ENCODE measurements around the gene DVL2.

The DVL2 gene

GRCh38 chr17:7260651-7261378 lies 26.5 kb upstream of the DVL2 start:
- no peak overlapping the region for H2AFZ ChIP-seq (ENCODE audit: low read depth, low read length, severe bottlenecking)
- no peaks in the 10 kb centered on the region for H3K79me2 ChIP-seq (ENCODE audit: insufficient read depth, low read length)
- no peak overlapping the region for H3K27ac ChIP-seq (ENCODE audit: low read depth, low read length)
- H3K27me3 ChIP-seq (ENCODE audit: low read length): no peaks in the 10 kb centered on the region
- TF ChIP-seq CTCF (IDR thresholded peaks at IDR 0.05; ENCODE audit: insufficient read depth, low read length, poor library complexity, severe bottlenecking): no peak
- TF ChIP-seq EZH2phosphoT487 (conservative IDR thresholded peaks at IDR 0.05; ENCODE audit: low read length): no peak
- no peaks in the 10 kb centered on the region for H3K9me2 ChIP-seq (replicated peaks; ENCODE audit: insufficient read depth, low read length)
- H3K9ac ChIP-seq (ENCODE audit: low read length): no peak overlapping the region
- H3F3A ChIP-seq (ENCODE audit: insufficient read depth): no peaks in the 10 kb centered on the region
- no peaks in the 10 kb centered on the region for H4K20me1 ChIP-seq (ENCODE audit: low read depth, low read length)
- H3K4me3 ChIP-seq (ENCODE audit: insufficient read depth, low read length, poor library complexity, severe bottlenecking): no peak overlapping the region
- H3K9me3 ChIP-seq (ENCODE audit: insufficient read depth, low read length): no peaks in the 10 kb centered on the region
- 0 out of 2 replicates have a peak, but pooled peaks cover 2% of the 10 kb centered on the region for H3K36me3 ChIP-seq (ENCODE audit: low read length)
- no peak overlapping the region for H3K4me2 ChIP-seq (ENCODE audit: low read depth, low read length, poor library complexity, severe bottlenecking)

- Histone ChIP-seq H3K4me3 (ENCODE audit: insufficient read depth, low read length, poor library complexity, severe bottlenecking) (no peak overlapping the region), H3F3A (ENCODE audit: insufficient read depth) (no peaks in the 10 kb centered on the region), H3K79me2 (ENCODE audit: insufficient read depth, low read length) (no peaks in the 10 kb centered on the region), H4K20me1 (ENCODE audit: low read depth, low read length) (no peaks in the 10 kb centered on the region), H2AFZ (ENCODE audit: low read depth, low read length, severe bottlenecking) (no peak overlapping the region), H3K9me2 (replicated peaks; ENCODE audit: insufficient read depth, low read length) (no peaks in the 10 kb centered on the region), H3K36me3 (ENCODE audit: low read length) (0 out of 2 replicates have a peak, but pooled peaks cover 2% of the 10 kb centered on the region), H3K4me2 (ENCODE audit: low read depth, low read length, poor library complexity, severe bottlenecking) (no peak overlapping the region), H3K27me3 (ENCODE audit: low read length) (no peaks in the 10 kb centered on the region), H3K27ac (ENCODE audit: low read depth, low read length) (no peak overlapping the region), H3K9ac (ENCODE audit: low read length) (no peak overlapping the region), H3K9me3 (ENCODE audit: insufficient read depth, low read length) (no peaks in the 10 kb centered on the region)
- TF ChIP-seq CTCF (IDR thresholded peaks at IDR 0.05; ENCODE audit: insufficient read depth, low read length, poor library complexity, severe bottlenecking) (no peak), EZH2phosphoT487 (conservative IDR thresholded peaks at IDR 0.05; ENCODE audit: low read length) (no peak)
Measured at GRCh38 chr17:7260151-7260550, 25.8 kb upstream of the DVL2 start.

- H4K20me1 ChIP-seq (ENCODE audit: low read depth, low read length): no peaks in the 10 kb centered on the region
- H3K4me2 ChIP-seq (ENCODE audit: low read depth, low read length, poor library complexity, severe bottlenecking): no peak overlapping the region
- H3K9me3 ChIP-seq (ENCODE audit: insufficient read depth, low read length): no peaks in the 10 kb centered on the region
- H3K79me2 ChIP-seq (ENCODE audit: insufficient read depth, low read length): no peaks in the 10 kb centered on the region
- H3K4me3 ChIP-seq (ENCODE audit: insufficient read depth, low read length, poor library complexity, severe bottlenecking): no peak overlapping the region
- no peaks in the 10 kb centered on the region for H3K27me3 ChIP-seq (ENCODE audit: low read length)
- H3K9me2 ChIP-seq (replicated peaks; ENCODE audit: insufficient read depth, low read length): no peaks in the 10 kb centered on the region
- H3K27ac ChIP-seq (ENCODE audit: low read depth, low read length): no peak overlapping the region
- TF ChIP-seq EZH2phosphoT487 (conservative IDR thresholded peaks at IDR 0.05; ENCODE audit: low read length): no peak
- peaks cover 7% of the 10 kb centered on the region; the same call in 1 of the 2 replicates for H3K36me3 ChIP-seq (ENCODE audit: low read length)
- no peak overlapping the region for H2AFZ ChIP-seq (ENCODE audit: low read depth, low read length, severe bottlenecking)
- H3K9ac ChIP-seq (ENCODE audit: low read length): no peak overlapping the region
- no peaks in the 10 kb centered on the region for H3F3A ChIP-seq (ENCODE audit: insufficient read depth)
Measured at GRCh38 chr17:7259555-7259889, 25.2 kb upstream of the DVL2 start.
